ENCODE measurements around the gene USP22.

The USP22 gene

GRCh38 chr17:21016826-21017225 is 26.0 kb downstream of the USP22 start:
- DNase-seq (ENCODE audit: low read depth): no peak
- no peak overlapping the region for H3K4me3 ChIP-seq (ENCODE audit: low read depth, low read length)
- TF ChIP-seq, protein P1, sequence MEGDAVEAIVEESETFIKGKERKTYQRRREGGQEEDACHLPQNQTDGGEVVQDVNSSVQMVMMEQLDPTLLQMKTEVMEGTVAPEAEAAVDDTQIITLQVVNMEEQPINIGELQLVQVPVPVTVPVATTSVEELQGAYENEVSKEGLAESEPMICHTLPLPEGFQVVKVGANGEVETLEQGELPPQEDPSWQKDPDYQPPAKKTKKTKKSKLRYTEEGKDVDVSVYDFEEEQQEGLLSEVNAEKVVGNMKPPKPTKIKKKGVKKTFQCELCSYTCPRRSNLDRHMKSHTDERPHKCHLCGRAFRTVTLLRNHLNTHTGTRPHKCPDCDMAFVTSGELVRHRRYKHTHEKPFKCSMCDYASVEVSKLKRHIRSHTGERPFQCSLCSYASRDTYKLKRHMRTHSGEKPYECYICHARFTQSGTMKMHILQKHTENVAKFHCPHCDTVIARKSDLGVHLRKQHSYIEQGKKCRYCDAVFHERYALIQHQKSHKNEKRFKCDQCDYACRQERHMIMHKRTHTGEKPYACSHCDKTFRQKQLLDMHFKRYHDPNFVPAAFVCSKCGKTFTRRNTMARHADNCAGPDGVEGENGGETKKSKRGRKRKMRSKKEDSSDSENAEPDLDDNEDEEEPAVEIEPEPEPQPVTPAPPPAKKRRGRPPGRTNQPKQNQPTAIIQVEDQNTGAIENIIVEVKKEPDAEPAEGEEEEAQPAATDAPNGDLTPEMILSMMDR (IDR thresholded peaks at IDR 0.05; ENCODE audit: low read depth, low read length, missing control alignments): no peak
- in situ Hi-C loops (cut with HindIII; ENCODE audit: low sequenced_read_pairs): no loop called here

- no peak for DNase-seq (ENCODE audit: low read depth)
- H3K4me3 ChIP-seq (ENCODE audit: low read depth, low read length): no peak overlapping the region
- TF ChIP-seq, protein P1 (IDR thresholded peaks at IDR 0.05; ENCODE audit: low read depth, low read length, missing control alignments): no peak
- in situ Hi-C loops (cut with HindIII; ENCODE audit: low sequenced_read_pairs): no loop called here
Measured at GRCh38 chr17:21015564-21015963, 27.2 kb downstream of the USP22 start.

GRCh38 chr17:21014498-21014897 is 28.3 kb downstream of the USP22 start:
- in situ Hi-C loops (cut with HindIII; ENCODE audit: low sequenced_read_pairs): no loop called here
- DNase-seq (ENCODE audit: low read depth): no peak
- TF ChIP-seq, protein P1 (IDR thresholded peaks at IDR 0.05; ENCODE audit: low read depth, low read length, missing control alignments): no peak
- H3K4me3 ChIP-seq (ENCODE audit: low read depth, low read length): no peak overlapping the region

GRCh38 chr17:21013983-21014382 is 28.8 kb downstream of the USP22 start:
- no peak overlapping the region for H3K4me3 ChIP-seq (ENCODE audit: low read depth, low read length)
- TF ChIP-seq, protein P1 (IDR thresholded peaks at IDR 0.05; ENCODE audit: low read depth, low read length, missing control alignments): no peak
- DNase-seq (ENCODE audit: low read depth): no peak
- in situ Hi-C loops (cut with HindIII; ENCODE audit: low sequenced_read_pairs): no loop called here

GRCh38 chr17:21012736-21013135 is 30.1 kb downstream of the USP22 start:
- no peak overlapping the region for H3K4me3 ChIP-seq (ENCODE audit: low read depth, low read length)
- DNase-seq (ENCODE audit: low read depth): no peak
- in situ Hi-C loops (cut with HindIII; ENCODE audit: low sequenced_read_pairs): no loop called here
- TF ChIP-seq, protein P1 (IDR thresholded peaks at IDR 0.05; ENCODE audit: low read depth, low read length, missing control alignments): no peak

GRCh38 chr17:21010705-21011596 is 31.9 kb downstream of the USP22 start:
- in situ Hi-C loops (cut with HindIII; ENCODE audit: low sequenced_read_pairs): no loop called here
- H3K4me3 ChIP-seq (ENCODE audit: low read depth, low read length): no peak overlapping the region
- TF ChIP-seq, protein P1 (IDR thresholded peaks at IDR 0.05; ENCODE audit: low read depth, low read length, missing control alignments): no peak
- no peak for DNase-seq (ENCODE audit: low read depth)

All from astrocyte of the cerebellum (primary cell).